CD4-positive, alpha-beta T cell treated with Interleukin-6 for 4 hours (primary cell): ENCODE data around the gene LRRN4.
"Not testable (repeated sequence)": the region's sequence is repeated elsewhere in the genome, so short reads cannot be mapped to it uniquely, and the experiment has no call there.

Experiments
- DNase-seq: peaks from one replicate; pipeline ENCODE4 v3.0.0-alpha.2; 2020; ENCODE audit warnings: mixed read lengths

The LRRN4 gene

GRCh38 chr20:6058684-6059295, 4.9 kb upstream of the LRRN4 start:
- DNase-seq: no peak

- no peak for DNase-seq
Observed at GRCh38 chr20:6057691-6058090, 3.8 kb upstream of the LRRN4 start.

- no peak for DNase-seq
Observed at GRCh38 chr20:6057139-6057538, 3.3 kb upstream of the LRRN4 start.

GRCh38 chr20:6055981-6056569, 2.2 kb upstream of the LRRN4 start:
- DNase-seq: no peak

- DNase-seq: no peak
Observed at GRCh38 chr20:6055161-6055783, 1.4 kb upstream of the LRRN4 start.

- not testable (repeated sequence) for DNase-seq
Observed at GRCh38 chr20:6054689-6055051, 810 bp upstream of the LRRN4 start.

- DNase-seq: no peak
Observed at GRCh38 chr20:6053064-6053775, 640 bp downstream of the LRRN4 start.

GRCh38 chr20:6051505-6051904, 2.4 kb downstream of the LRRN4 start:
- no peak for DNase-seq

- no peak for DNase-seq
Observed at GRCh38 chr20:6048391-6048790, 5.5 kb downstream of the LRRN4 start.

- DNase-seq: no peak
Observed at GRCh38 chr20:6046432-6046831, 7.4 kb downstream of the LRRN4 start.

GRCh38 chr20:6045566-6045965, 8.3 kb downstream of the LRRN4 start:
- no peak for DNase-seq

GRCh38 chr20:6044115-6044514, 9.7 kb downstream of the LRRN4 start:
- DNase-seq: no peak

GRCh38 chr20:6041808-6042265, 12.0 kb downstream of the LRRN4 start:
- DNase-seq: no peak

GRCh38 chr20:6040958-6041807, 12.7 kb downstream of the LRRN4 start:
- no peak for DNase-seq

GRCh38 chr20:6040540-6040939, 13.3 kb downstream of the LRRN4 start:
- DNase-seq: no peak

GRCh38 chr20:6039766-6040165, 14.1 kb downstream of the LRRN4 start:
- DNase-seq: no peak

GRCh38 chr20:6038256-6038655, 15.6 kb downstream of the LRRN4 start:
- no peak for DNase-seq

- no peak for DNase-seq
Observed at GRCh38 chr20:6037082-6037481, 16.8 kb downstream of the LRRN4 start.

GRCh38 chr20:6036213-6036612, 17.6 kb downstream of the LRRN4 start:
- DNase-seq: no peak

- no peak for DNase-seq
Observed at GRCh38 chr20:6034134-6034969, 19.5 kb downstream of the LRRN4 start.

GRCh38 chr20:6032907-6033306, 21.0 kb downstream of the LRRN4 start:
- not testable (repeated sequence) for DNase-seq
